Cardiac muscle cell (in vitro differentiated cells and primary cell): Measurements from ENCODE around the gene OR11A1. TPM values are rescaled to one million over a fixed set of nuclear protein-coding genes. Genes with fewer than 3 reads are reported as not detected.
"Not testable (repeated sequence)": the region's sequence is repeated elsewhere in the genome, so short reads cannot be mapped to it uniquely, and the experiment has no call there.

Experiments used
- DNase-seq, 2 donors: peaks; one replicate each; pipeline versions ENCODE4 v3.0.0 to v3.0.0-alpha.2; 2010 to 2017; ENCODE audit warnings: low read depth in 1 of 2, low spot score in 1 of 2
- H3K27ac ChIP-seq: fragments of 200-600 bp; sonication (generic); 2 replicates; pipeline ENCODE4 v1.5.1; 2016
- H3K27me3 ChIP-seq: fragments of 200-600 bp; sonication (generic); 2 replicates; pipeline ENCODE4 v1.6.0; 2016; ENCODE audit warnings: control low read depth
- H3K36me3 ChIP-seq: fragments of 200-600 bp; sonication (generic); 2 replicates; pipeline ENCODE4 v1.5.1; 2016; ENCODE audit warnings: control low read depth
- H3K4me1 ChIP-seq: fragments of 200-600 bp; sonication (generic); 2 replicates; pipeline ENCODE4 v1.8.1; 2017; ENCODE audit warnings: low read depth, mild to moderate bottlenecking, mixed run types
- H3K4me3 ChIP-seq: fragments of 200-600 bp; sonication (generic); 2 replicates; pipeline ENCODE4 v1.5.1; 2016; ENCODE audit warnings: mild to moderate bottlenecking
- H3K9me3 ChIP-seq: fragments of 200-600 bp; sonication (generic); 2 replicates; pipeline ENCODE4 v1.5.1; 2017; ENCODE audit warnings: low read depth, mild to moderate bottlenecking, control low read depth
- CTCF ChIP-seq: IDR thresholded peaks from 2 replicates; pipeline ENCODE4 v1.5.1; 2012; ENCODE audit warnings: low read depth, mild to moderate bottlenecking, low read length
- polyA plus RNA-seq: library from polyadenylated mRNA; unstranded; fragments of >200 nt; fragmentation: Nextera tagmentation; extraction: Ambion mirVana; gene quantifications from 2 replicates; pipeline ENCODE4 v1.2.1, GENCODE V29; 2016
- total RNA-seq: library from RNA; depleted of rRNA; stranded (reverse); fragments of >200 nt; gene quantifications from 2 replicates; pipeline ENCODE4 v1.2.3, GENCODE V29; 2016

Gene OR11A1
- total and polyA plus RNA-seq, 2 experiments from 2014 or later: not detected

- DNase-seq: no peak
- H3K27me3 ChIP-seq: no peaks in the 10 kb centered on the region
Observed at GRCh38 chr6:29465279-29465678, 8.4 kb upstream of the OR11A1 start.

GRCh38 chr6:29462022-29462421 is 5.2 kb upstream of the OR11A1 start:
- no peak overlapping the region for H3K4me3 ChIP-seq

More at GRCh38 chr6:29465279-29465678, 8.4 kb upstream of the OR11A1 start:
- Histone ChIP-seq H3K27ac (no peak overlapping the region), H3K9me3 (no peaks in the 10 kb centered on the region), H3K36me3 (no peaks in the 10 kb centered on the region), H3K4me3 (no peak overlapping the region), H3K4me1 (no peaks in the 10 kb centered on the region)
- no peak for TF ChIP-seq CTCF

GRCh38 chr6:29461021-29461814 is 4.3 kb upstream of the OR11A1 start:
- Histone ChIP-seq H3K27me3 (no peaks in the 10 kb centered on the region), H3K27ac (no peak overlapping the region), H3K4me3 (no peak overlapping the region), H3K9me3 (no peaks in the 10 kb centered on the region), H3K4me1 (no peaks in the 10 kb centered on the region), H3K36me3 (no peaks in the 10 kb centered on the region)
- no peak for TF ChIP-seq CTCF
- DNase-seq: no peak

More at GRCh38 chr6:29462022-29462421, 5.2 kb upstream of the OR11A1 start:
- no peak for TF ChIP-seq CTCF
- Histone ChIP-seq H3K4me1 (no peaks in the 10 kb centered on the region), H3K27ac (no peak overlapping the region), H3K36me3 (no peaks in the 10 kb centered on the region), H3K9me3 (no peaks in the 10 kb centered on the region), H3K27me3 (no peaks in the 10 kb centered on the region)
- DNase-seq: no peak

GRCh38 chr6:29451471-29452193 is 5.2 kb downstream of the OR11A1 start:
- DNase-seq: no peak
- TF ChIP-seq CTCF: no peak
- Histone ChIP-seq H3K36me3 (no peaks in the 10 kb centered on the region), H3K27ac (no peak overlapping the region), H3K9me3 (no peaks in the 10 kb centered on the region), H3K27me3 (no peaks in the 10 kb centered on the region), H3K4me3 (no peak overlapping the region), H3K4me1 (no peaks in the 10 kb centered on the region)

- Histone ChIP-seq H3K4me3 (no peak overlapping the region), H3K27ac (no peak overlapping the region), H3K27me3 (no peaks in the 10 kb centered on the region), H3K4me1 (no peaks in the 10 kb centered on the region), H3K9me3 (no peaks in the 10 kb centered on the region), H3K36me3 (no peaks in the 10 kb centered on the region)
- no peak for TF ChIP-seq CTCF
- peak in 1 of 2 donors; percentile 16 for DNase-seq
Observed at GRCh38 chr6:29447670-29448069, 9.2 kb downstream of the OR11A1 start.

- DNase-seq, H3K27ac ChIP-seq, H3K27me3 ChIP-seq, H3K4me1 ChIP-seq, H3K9me3 ChIP-seq, H3K36me3 ChIP-seq, H3K4me3 ChIP-seq: not testable (repeated sequence)
Observed at GRCh38 chr6:29444031-29444430, 12.8 kb downstream of the OR11A1 start.
